Keratinocyte (primary cell): ENCODE data around the gene DDX60. TPM values are rescaled to one million over a fixed set of nuclear protein-coding genes. Genes with fewer than 3 reads are reported as not detected.

Experiments
- DNase-seq: peaks from one replicate; pipeline ENCODE4 v3.0.0-alpha.2; 2011; ENCODE audit warnings: low read depth, missing footprints, low spot score
- FAIRE-seq: peaks from 2 replicates; lab custom pipeline; 2011; peaks lifted over from hg19 to GRCh38; lab: Jason Lieb, UNC
- H2AFZ ChIP-seq: 2 replicates; pipeline ENCODE4 v1.6.0; 2012; ENCODE audit warnings: low read length, control low read depth, inconsistent platforms; ENCODE audit not compliant: control insufficient read depth
- H3K27ac ChIP-seq: 2 replicates; pipeline ENCODE4 v1.5.1; 2011; ENCODE audit warnings: low read length; ENCODE audit not compliant: control insufficient read depth, insufficient read depth
- H3K27me3 ChIP-seq: 3 replicates; pipeline ENCODE4 v1.6.0; 2011; ENCODE audit warnings: low read length; ENCODE audit not compliant: control insufficient read depth, insufficient read depth; ENCODE audit errors: extremely low read depth
- H3K36me3 ChIP-seq, 2 experiments: 2 replicates in 1 of 2; 3 replicates in 1 of 2; pipeline ENCODE4 v1.5.1; 2011; ENCODE audit warnings: low read length in 2 of 2, mild to moderate bottlenecking in 1 of 2; ENCODE audit not compliant: control insufficient read depth in 2 of 2, insufficient read depth in 2 of 2; ENCODE audit errors: extremely low read depth in 1 of 2
- H3K4me1 ChIP-seq: 3 replicates; pipeline ENCODE4 v1.5.1; 2011; ENCODE audit warnings: low read length; ENCODE audit not compliant: control insufficient read depth, insufficient read depth; ENCODE audit errors: extremely low read depth
- H3K4me2 ChIP-seq: 3 replicates; pipeline ENCODE4 v1.6.0; 2011; ENCODE audit warnings: low read depth, low read length; ENCODE audit not compliant: control insufficient read depth, insufficient read depth; ENCODE audit errors: extremely low read depth
- H3K4me3 ChIP-seq, 3 experiments: fragments of 200-600 bp in 1 of 3; sonication (generic) in 1 of 3; 2 replicates in 2 of 3; 3 replicates in 1 of 3; pipeline ENCODE4 v1.5.1; 2011 to 2016; ENCODE audit warnings: low read length in 3 of 3, mild to moderate bottlenecking in 3 of 3, control low read depth in 2 of 3, inconsistent platforms in 1 of 3, low read depth in 1 of 3, mixed read lengths in 1 of 3, mixed run types in 1 of 3, moderate library complexity in 1 of 3; ENCODE audit not compliant: control insufficient read depth in 2 of 3, insufficient read depth in 2 of 3; ENCODE audit errors: extremely low read depth in 1 of 3
- H3K79me2 ChIP-seq: 2 replicates; pipeline ENCODE4 v1.6.0; 2012; ENCODE audit warnings: low read length; ENCODE audit not compliant: control insufficient read depth, insufficient read depth
- H3K9ac ChIP-seq: 3 replicates; pipeline ENCODE4 v1.6.0; 2011; ENCODE audit warnings: low read length; ENCODE audit not compliant: control insufficient read depth, insufficient read depth; ENCODE audit errors: extremely low read depth
- H3K9me1 ChIP-seq: 3 replicates; pipeline ENCODE4 v1.6.0; 2011; ENCODE audit warnings: low read length; ENCODE audit not compliant: control insufficient read depth, insufficient read depth; ENCODE audit errors: extremely low read depth
- H3K9me3 ChIP-seq: 2 replicates; pipeline ENCODE4 v1.5.1; 2012; ENCODE audit warnings: low read depth, low read length; ENCODE audit not compliant: control insufficient read depth
- H4K20me1 ChIP-seq: 3 replicates; pipeline ENCODE4 v1.6.0; 2011; ENCODE audit warnings: low read length; ENCODE audit not compliant: control insufficient read depth, insufficient read depth; ENCODE audit errors: extremely low read depth
- CTCF ChIP-seq, 3 experiments: IDR thresholded peaks in 1 of 3; conservative IDR thresholded peaks in 1 of 3; optimal IDR thresholded peaks in 1 of 3; 2 replicates in 2 of 3; 3 replicates in 1 of 3; pipeline versions ENCODE3 to v1.5.1; 2011; ENCODE audit warnings: low read length in 3 of 3, mild to moderate bottlenecking in 3 of 3, moderate library complexity in 2 of 3, control low read depth in 1 of 3, inconsistent platforms in 1 of 3; ENCODE audit not compliant: insufficient read depth in 2 of 3; ENCODE audit errors: extremely low read depth in 1 of 3
- EZH2 ChIP-seq: IDR thresholded peaks from one replicate; pipeline ENCODE4 v1.6.1; 2012; ENCODE audit warnings: inconsistent platforms, mild to moderate bottlenecking, low read length, moderate library complexity
- dilution Hi-C: fragments of 300-500 bp; cut with MboI; formaldehyde crosslinking; loops from one replicate; pipeline ENCODE4 v1.7.0; 2020; ENCODE audit warnings: low sequenced_read_pairs; ENCODE audit not compliant: extremely low pct_ligation_motif_present
- polyA plus RNA-seq, 5 experiments: library from polyadenylated mRNA; depleted of rRNA in 3 of 5; stranded (reverse) in 3 of 5; stranded (forward) in 1 of 5; unstranded in 1 of 5; fragments of >200 nt; gene quantifications; 1 replicate in 1 of 5; 2 replicates in 3 of 5; 3 replicates in 1 of 5; pipeline versions ENCODE4 v1.2.1 to v1.2.3, GENCODE V29; 2011 to 2012; ENCODE audit warnings: missing spikeins in 2 of 5, low read depth in 1 of 5, low replicate concordance in 1 of 5

Gene DDX60
- polyA plus RNA-seq, 1 donor (not counting 4 experiments of a cell fraction or from before 2014, with no cell fraction given), result 44.6 TPM

GRCh38 chr4:168360271-168360670 lies 41.7 kb upstream of the DDX60 start:
- Histone ChIP-seq H3K4me2 (no peak overlapping the region), H3K9me1 (no peaks in the 10 kb centered on the region), H3K4me1 (no peaks in the 10 kb centered on the region), H3K36me3 (no peaks in the 10 kb centered on the region), H3K4me3 (no peak overlapping the region), H2AFZ (no peak overlapping the region), H4K20me1 (no peaks in the 10 kb centered on the region), H3K27me3 (no peaks in the 10 kb centered on the region), H3K9me3 (no peaks in the 10 kb centered on the region), H3K79me2 (no peaks in the 10 kb centered on the region), H3K9ac (no peak overlapping the region), H3K27ac (no peak overlapping the region)
- TF ChIP-seq EZH2 (no peak), CTCF (optimal IDR thresholded peaks at IDR 0.05 in 1 of 3, IDR thresholded peaks at IDR 0.05 in 1 of 3, conservative IDR thresholded peaks at IDR 0.05 in 1 of 3; ENCODE audit: extremely low read depth in 1 of 3, insufficient read depth in 2 of 3, low read length in 3 of 3) (no peak)
- DNase-seq (no peak), FAIRE-seq (no peak)
- dilution Hi-C loops, result no loop called here

GRCh38 chr4:168357941-168358340 lies 39.4 kb upstream of the DDX60 start:
- Histone ChIP-seq H3K4me1 (no peaks in the 10 kb centered on the region), H3K4me3 (no peak overlapping the region), H3K27ac (no peak overlapping the region), H3K9me1 (no peaks in the 10 kb centered on the region), H4K20me1 (no peaks in the 10 kb centered on the region), H3K4me2 (no peak overlapping the region), H3K27me3 (no peaks in the 10 kb centered on the region), H3K9ac (no peak overlapping the region), H2AFZ (no peak overlapping the region), H3K79me2 (no peaks in the 10 kb centered on the region), H3K9me3 (no peaks in the 10 kb centered on the region), H3K36me3 (peaks cover 0 to 3% of the 10 kb centered on the region in 2 experiments)
- TF ChIP-seq EZH2, result no peak
- no peak for TF ChIP-seq CTCF (optimal IDR thresholded peaks at IDR 0.05 in 1 of 3, IDR thresholded peaks at IDR 0.05 in 1 of 3, conservative IDR thresholded peaks at IDR 0.05 in 1 of 3; ENCODE audit: extremely low read depth in 1 of 3, insufficient read depth in 2 of 3, low read length in 3 of 3)
- dilution Hi-C loops, result no loop called here
- no peak for FAIRE-seq
- no peak for DNase-seq
